ENCODE measurements around the gene XCR1.
"Not testable (repeated sequence)": the region's sequence is repeated elsewhere in the genome, so short reads cannot be mapped to it uniquely, and the experiment has no call there.

The XCR1 gene

GRCh38 chr3:46058981-46059380 lies 31.7 kb upstream of the XCR1 start:
- peaks cover 78% of the 10 kb centered on the region for H3K27me3 Mint-ChIP-seq (ENCODE audit: low read depth)

DNA sequence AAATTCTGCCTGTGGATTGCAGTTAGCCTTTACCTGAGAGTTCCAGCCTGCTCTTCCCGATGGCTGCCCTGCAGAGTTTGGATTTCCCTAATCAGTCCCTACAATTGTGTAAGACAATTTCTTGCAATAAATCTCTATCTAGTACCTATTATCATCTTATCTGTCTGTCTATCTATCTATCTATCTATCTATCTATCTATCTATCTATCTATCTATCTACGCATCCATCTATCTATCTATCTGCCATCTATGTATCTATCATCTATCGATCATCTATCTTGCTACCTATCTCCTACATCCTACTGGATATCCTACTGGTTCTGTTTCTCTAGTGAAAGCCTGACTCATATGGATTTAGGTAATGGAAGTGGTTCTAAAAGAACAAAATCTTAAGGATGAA lies 30.4 kb upstream of the XCR1 start:
- peaks cover 74% of the 10 kb centered on the region for H3K27me3 Mint-ChIP-seq (ENCODE audit: low read depth)

More at GRCh38 chr3:46058981-46059380, 31.7 kb upstream of the XCR1 start:
- no peak for DNase-seq (ENCODE audit: low spot score)
- H3K27ac Mint-ChIP-seq: no peak overlapping the region
- H3K36me3 Mint-ChIP-seq (ENCODE audit: low read depth): no peaks in the 10 kb centered on the region
- no peak overlapping the region for H3K4me3 Mint-ChIP-seq
- no peaks in the 10 kb centered on the region for H3K4me1 Mint-ChIP-seq (ENCODE audit: low read depth)
- H3K9me3 Mint-ChIP-seq: no peaks in the 10 kb centered on the region

DNA sequence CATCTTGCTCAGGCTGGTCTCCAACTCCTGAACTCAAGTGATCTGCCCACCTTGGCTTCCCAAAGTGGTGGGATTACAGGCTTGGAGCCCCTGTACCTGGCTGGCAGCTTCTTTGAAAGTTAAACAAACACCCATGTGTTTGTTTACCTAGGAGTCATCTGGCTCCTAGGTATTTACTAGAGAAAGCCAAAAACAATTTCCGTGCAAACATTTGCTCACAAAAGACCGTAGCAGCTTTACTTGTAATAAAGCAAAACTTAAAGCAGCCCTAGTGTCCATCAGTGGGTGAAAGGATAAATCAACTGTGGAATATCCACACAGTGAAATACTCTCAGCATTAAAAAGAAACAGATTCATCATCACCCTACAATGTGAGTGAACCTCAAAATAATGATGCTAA lies 29.4 kb upstream of the XCR1 start:
- Mint-ChIP-seq H3K27ac (no peak overlapping the region), H3K4me1 (ENCODE audit: low read depth) (no peaks in the 10 kb centered on the region), H3K36me3 (ENCODE audit: low read depth) (no peaks in the 10 kb centered on the region)

More for the DNA sequence above, 30.4 kb upstream of the XCR1 start:
- no peaks in the 10 kb centered on the region for H3K4me1 Mint-ChIP-seq (ENCODE audit: low read depth)
- no peak overlapping the region for H3K4me3 Mint-ChIP-seq
- no peaks in the 10 kb centered on the region for H3K36me3 Mint-ChIP-seq (ENCODE audit: low read depth)
- H3K27ac Mint-ChIP-seq: no peak overlapping the region
- no peak for DNase-seq (ENCODE audit: low spot score)
- no peaks in the 10 kb centered on the region for H3K9me3 Mint-ChIP-seq

DNA sequence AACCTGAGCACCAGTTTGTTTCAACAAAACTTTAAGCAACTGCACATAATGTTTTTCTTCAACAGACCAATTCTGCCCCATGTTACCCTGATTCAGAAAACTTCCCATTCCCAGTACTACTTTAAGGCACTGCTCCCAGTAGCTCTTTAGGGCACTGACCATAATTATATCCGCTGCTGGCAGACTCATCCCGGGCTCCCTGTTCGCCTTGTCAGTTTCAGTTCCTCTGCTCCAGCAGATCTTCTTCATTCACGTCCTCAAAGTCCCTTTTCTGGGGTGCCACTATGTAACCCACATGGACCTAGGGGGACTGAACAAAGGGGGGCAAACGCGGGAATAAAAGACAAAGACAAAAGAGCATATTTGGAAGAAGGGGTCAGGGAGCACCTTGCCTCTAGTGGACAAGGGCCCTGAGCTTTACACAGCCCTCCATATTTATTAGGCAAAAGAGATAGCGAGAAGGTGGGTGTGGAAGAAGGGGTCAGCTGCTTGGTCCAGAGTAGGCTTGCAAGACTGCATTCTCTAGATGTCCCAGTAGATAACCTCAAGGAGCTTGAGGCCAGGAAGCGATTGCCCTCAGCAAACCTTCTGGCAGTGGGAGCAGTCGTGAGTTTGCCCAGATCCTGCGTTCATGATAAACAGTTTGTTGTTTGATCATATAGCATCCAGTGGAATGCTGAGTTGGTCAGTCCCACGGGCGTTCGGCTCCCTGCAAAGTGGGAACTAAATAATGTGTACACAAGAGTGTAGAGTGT lies 26.7 kb upstream of the XCR1 start:
- H3K27me3 Mint-ChIP-seq (ENCODE audit: low read depth): peaks cover 59% of the 10 kb centered on the region
- not testable (repeated sequence) for H3K27ac Mint-ChIP-seq; H3K4me1 Mint-ChIP-seq (ENCODE audit: low read depth); H3K9me3 Mint-ChIP-seq; H3K36me3 Mint-ChIP-seq (ENCODE audit: low read depth); H3K4me3 Mint-ChIP-seq; DNase-seq (ENCODE audit: low spot score)

More for the DNA sequence above, 29.4 kb upstream of the XCR1 start:
- Mint-ChIP-seq H3K4me3 (no peak overlapping the region), H3K27me3 (ENCODE audit: low read depth) (peaks cover 69% of the 10 kb centered on the region), H3K9me3 (no peaks in the 10 kb centered on the region)
- DNase-seq (ENCODE audit: low spot score): no peak

- H3K27me3 Mint-ChIP-seq (ENCODE audit: low read depth): peaks cover 59% of the 10 kb centered on the region
- not testable (repeated sequence) for H3K36me3 Mint-ChIP-seq (ENCODE audit: low read depth); H3K27ac Mint-ChIP-seq; DNase-seq (ENCODE audit: low spot score); H3K4me1 Mint-ChIP-seq (ENCODE audit: low read depth); H3K9me3 Mint-ChIP-seq; H3K4me3 Mint-ChIP-seq
Measured at GRCh38 chr3:46053265-46053664, 26.0 kb upstream of the XCR1 start.

GRCh38 chr3:46052531-46052930 lies 25.2 kb upstream of the XCR1 start:
- Mint-ChIP-seq H3K27me3 (ENCODE audit: low read depth) (peaks cover 52% of the 10 kb centered on the region), H3K27ac (no peak overlapping the region)

GRCh38 chr3:46049093-46049492 lies 21.8 kb upstream of the XCR1 start:
- H3K4me1 Mint-ChIP-seq (ENCODE audit: low read depth): peaks cover 31% of the 10 kb centered on the region
- H3K27ac Mint-ChIP-seq: no peak overlapping the region
- no peak overlapping the region for H3K4me3 Mint-ChIP-seq
- peaks cover 26% of the 10 kb centered on the region for H3K27me3 Mint-ChIP-seq (ENCODE audit: low read depth)
- DNase-seq (ENCODE audit: low spot score): no peak
- peaks cover 7% of the 10 kb centered on the region for H3K9me3 Mint-ChIP-seq
- H3K36me3 Mint-ChIP-seq (ENCODE audit: low read depth): no peaks in the 10 kb centered on the region

More at GRCh38 chr3:46052531-46052930, 25.2 kb upstream of the XCR1 start:
- Mint-ChIP-seq H3K4me3 (no peak overlapping the region), H3K9me3 (no peaks in the 10 kb centered on the region), H3K36me3 (ENCODE audit: low read depth) (no peaks in the 10 kb centered on the region), H3K4me1 (ENCODE audit: low read depth) (peaks cover 9% of the 10 kb centered on the region)
- no peak for DNase-seq (ENCODE audit: low spot score)

DNA sequence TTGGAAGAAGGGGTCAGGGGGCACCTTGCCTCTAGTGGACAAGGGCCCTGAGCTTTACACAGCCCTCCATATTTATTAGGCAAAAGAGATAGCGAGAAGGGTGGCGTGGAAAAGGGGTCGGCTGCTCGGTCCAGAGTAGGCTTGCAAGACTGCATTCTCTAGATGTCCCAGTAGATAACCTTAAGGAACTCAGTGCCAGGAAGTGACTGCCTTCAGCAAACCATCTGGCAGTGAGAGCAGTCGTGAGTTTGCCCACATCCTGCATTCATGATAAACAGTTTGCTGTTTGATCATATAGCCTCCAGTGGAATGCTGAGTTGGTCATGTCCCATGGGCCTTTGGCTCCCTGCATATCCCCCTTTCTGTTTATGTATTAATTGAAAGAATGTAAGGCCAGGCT lies 18.9 kb upstream of the XCR1 start:
- peak; percentile 45 for DNase-seq (ENCODE audit: low spot score)
- peaks cover 30% of the 10 kb centered on the region for H3K27me3 Mint-ChIP-seq (ENCODE audit: low read depth)
- H3K36me3 Mint-ChIP-seq (ENCODE audit: low read depth): not testable (repeated sequence)
- H3K4me3 Mint-ChIP-seq: peak overlapping the region; percentile 48
- peaks cover 31% of the 10 kb centered on the region for H3K4me1 Mint-ChIP-seq (ENCODE audit: low read depth)
- H3K9me3 Mint-ChIP-seq: peaks cover 13% of the 10 kb centered on the region
- H3K27ac Mint-ChIP-seq: peak overlapping the region; percentile 81

GRCh38 chr3:46038916-46039315 lies 11.6 kb upstream of the XCR1 start:
- H3K27me3 Mint-ChIP-seq (ENCODE audit: low read depth): peaks cover 24% of the 10 kb centered on the region
- H3K4me3 Mint-ChIP-seq: no peak overlapping the region
- no peaks in the 10 kb centered on the region for H3K36me3 Mint-ChIP-seq (ENCODE audit: low read depth)
- H3K27ac Mint-ChIP-seq: no peak overlapping the region
- peaks cover 6% of the 10 kb centered on the region for H3K9me3 Mint-ChIP-seq
- no peak for DNase-seq (ENCODE audit: low spot score)
- no peaks in the 10 kb centered on the region for H3K4me1 Mint-ChIP-seq (ENCODE audit: low read depth)

- H3K27me3 Mint-ChIP-seq (ENCODE audit: low read depth): peaks cover 29% of the 10 kb centered on the region
- not testable (repeated sequence) for H3K36me3 Mint-ChIP-seq (ENCODE audit: low read depth); H3K9me3 Mint-ChIP-seq; H3K27ac Mint-ChIP-seq; H3K4me1 Mint-ChIP-seq (ENCODE audit: low read depth); H3K4me3 Mint-ChIP-seq; DNase-seq (ENCODE audit: low spot score)
Measured at GRCh38 chr3:46038071-46038470, 10.8 kb upstream of the XCR1 start.

GRCh38 chr3:46036191-46036590 lies 8.9 kb upstream of the XCR1 start:
- Mint-ChIP-seq H3K4me1 (ENCODE audit: low read depth) (no peaks in the 10 kb centered on the region), H3K4me3 (no peak overlapping the region), H3K36me3 (ENCODE audit: low read depth) (no peaks in the 10 kb centered on the region), H3K27me3 (ENCODE audit: low read depth) (peaks cover 16% of the 10 kb centered on the region), H3K27ac (no peak overlapping the region), H3K9me3 (no peaks in the 10 kb centered on the region)
- DNase-seq (ENCODE audit: low spot score): no peak

GRCh38 chr3:46031747-46032146 lies 4.5 kb upstream of the XCR1 start:
- Mint-ChIP-seq H3K27ac (no peak overlapping the region), H3K9me3 (peaks cover 27% of the 10 kb centered on the region)
- DNase-seq (ENCODE audit: low spot score): no peak

DNA sequence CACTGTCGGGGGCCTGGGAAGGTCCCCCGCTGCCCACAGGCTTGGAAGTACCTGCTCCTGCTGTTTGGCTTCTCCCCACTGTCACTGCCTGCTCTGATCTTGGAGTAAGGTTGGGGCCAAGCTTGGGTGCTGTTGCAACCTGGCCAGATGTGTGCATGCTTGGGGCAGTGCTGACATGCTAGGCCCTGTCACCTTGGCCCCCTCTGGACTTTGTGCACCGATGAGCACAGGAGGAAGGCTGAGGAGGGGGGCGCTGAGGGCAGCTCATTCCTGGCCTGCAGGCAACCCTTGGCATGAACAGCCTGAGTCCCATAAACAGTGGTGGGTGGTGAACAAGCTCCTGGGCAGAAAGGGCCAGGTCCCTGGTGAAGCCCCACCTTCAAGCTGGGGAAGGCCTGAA lies 4.0 kb upstream of the XCR1 start:
- Mint-ChIP-seq H3K4me3 (no peak overlapping the region), H3K36me3 (ENCODE audit: low read depth) (peaks cover 5% of the 10 kb centered on the region), H3K4me1 (ENCODE audit: low read depth) (peaks cover 3% of the 10 kb centered on the region), H3K27ac (no peak overlapping the region), H3K27me3 (ENCODE audit: low read depth) (peaks cover 10% of the 10 kb centered on the region), H3K9me3 (peaks cover 27% of the 10 kb centered on the region)
- DNase-seq (ENCODE audit: low spot score): no peak

More at GRCh38 chr3:46031747-46032146, 4.5 kb upstream of the XCR1 start:
- Mint-ChIP-seq H3K4me3 (no peak overlapping the region), H3K27me3 (ENCODE audit: low read depth) (peaks cover 10% of the 10 kb centered on the region), H3K36me3 (ENCODE audit: low read depth) (peaks cover 5% of the 10 kb centered on the region), H3K4me1 (ENCODE audit: low read depth) (peaks cover 3% of the 10 kb centered on the region)

DNA sequence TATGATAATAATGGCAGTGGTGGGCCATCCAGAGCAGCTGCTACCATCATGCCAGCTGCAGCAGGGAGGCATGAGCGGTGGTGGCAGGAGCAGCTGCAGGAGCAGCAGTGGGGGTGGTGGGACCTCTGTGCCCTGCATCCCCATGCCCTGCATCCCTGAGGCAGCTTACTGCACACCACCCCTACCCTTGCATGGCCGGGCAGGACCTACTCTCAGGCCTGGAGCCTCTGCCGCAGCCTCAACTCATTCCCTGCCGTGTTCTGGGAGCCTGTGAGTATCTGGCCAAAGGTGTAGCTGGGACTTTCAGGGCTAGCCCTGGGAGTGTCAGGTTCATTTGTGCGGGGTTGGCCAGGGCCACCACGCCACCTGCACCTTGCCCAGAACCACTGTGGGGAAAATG lies 3.3 kb upstream of the XCR1 start:
- peaks cover 27% of the 10 kb centered on the region for H3K9me3 Mint-ChIP-seq
- H3K27ac Mint-ChIP-seq: no peak overlapping the region
- DNase-seq (ENCODE audit: low spot score): no peak
- H3K27me3 Mint-ChIP-seq (ENCODE audit: low read depth): peaks cover 10% of the 10 kb centered on the region
- peaks cover 3% of the 10 kb centered on the region for H3K4me1 Mint-ChIP-seq (ENCODE audit: low read depth)
- peaks cover 5% of the 10 kb centered on the region for H3K36me3 Mint-ChIP-seq (ENCODE audit: low read depth)
- H3K4me3 Mint-ChIP-seq: no peak overlapping the region
